T-helper 9 cell (primary cell): Measurements from ENCODE around the gene HDAC2.

Experiments used
- DNase-seq: peaks from one replicate; pipeline ENCODE4 v3.0.0-alpha.2; 2020

HDAC2 gene

GRCh38 chr6:113907102-113907815 is 63.7 kb downstream of the HDAC2 start:
- DNase-seq = no peak

DNA sequence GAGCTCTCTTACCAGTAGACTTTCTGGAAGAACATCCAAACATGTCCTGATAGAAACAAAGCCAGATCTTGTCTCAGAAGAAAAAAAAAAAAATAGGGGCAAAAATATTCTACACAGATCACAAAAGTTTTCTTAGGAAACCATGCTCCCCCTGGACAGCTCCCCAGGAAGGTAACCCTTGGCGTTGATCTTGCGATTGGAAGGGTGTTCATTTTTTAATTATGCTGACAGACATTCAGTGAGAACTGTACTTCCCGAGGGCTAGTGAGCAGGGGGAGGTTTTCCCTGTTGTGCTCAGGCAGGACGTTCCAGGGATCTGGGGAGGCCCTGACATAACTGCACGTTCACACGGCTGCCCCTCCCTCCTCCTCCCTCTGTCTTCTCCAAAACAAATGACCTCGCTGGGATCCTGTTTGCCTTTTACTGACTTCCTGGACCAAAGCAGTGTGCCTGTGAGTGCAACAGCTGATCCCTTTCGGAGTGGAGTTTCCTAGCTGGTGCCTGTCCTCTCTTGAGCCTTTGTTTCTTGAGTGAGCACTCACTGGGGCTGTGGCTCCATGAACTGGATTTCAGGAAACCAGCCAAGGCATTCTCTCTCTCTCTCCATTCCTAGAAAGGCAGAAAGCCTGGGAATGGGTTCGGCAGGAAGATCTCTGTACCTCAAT is 67.2 kb downstream of the HDAC2 start:
- no peak for DNase-seq

DNA sequence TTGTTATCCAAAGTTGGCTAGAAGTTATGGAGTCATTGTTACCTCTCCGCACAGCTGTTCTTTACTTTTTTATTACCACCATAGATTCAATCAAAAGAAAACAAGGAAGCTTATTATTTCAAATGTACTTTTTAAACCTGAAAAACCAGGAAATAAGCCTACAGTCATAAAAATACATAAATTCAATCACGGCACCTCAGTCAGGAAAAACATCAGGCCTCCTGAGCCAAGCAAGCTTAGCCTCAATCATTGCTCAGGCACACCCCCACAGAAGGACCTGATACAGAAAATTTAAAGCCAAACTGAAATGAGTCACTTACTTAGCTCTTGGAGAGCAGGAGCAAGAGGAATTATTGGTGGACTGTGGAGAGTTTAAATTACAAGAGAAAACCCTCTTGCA is 69.5 kb downstream of the HDAC2 start:
- no peak for DNase-seq

GRCh38 chr6:113894712-113895674 is 76.0 kb downstream of the HDAC2 start:
- no peak for DNase-seq

DNA sequence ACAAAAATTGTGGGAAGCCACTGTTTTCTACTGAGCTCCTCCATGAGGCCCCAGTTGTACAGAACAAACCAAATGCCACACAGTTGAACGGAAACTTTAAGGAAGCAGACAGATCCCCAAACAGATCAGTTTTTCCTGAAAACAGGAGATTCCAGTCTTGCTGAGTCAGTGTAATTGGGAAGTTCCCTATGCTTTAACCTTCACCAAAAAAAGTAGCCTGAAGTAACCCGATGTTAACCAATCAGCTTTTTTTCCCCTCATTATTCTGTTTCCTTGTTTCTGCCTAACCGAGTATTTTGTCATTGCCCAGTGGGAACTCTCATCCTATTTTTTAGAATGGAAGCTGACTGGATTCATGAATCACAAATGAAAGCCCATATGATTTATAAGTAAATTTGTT is 77.1 kb downstream of the HDAC2 start:
- DNase-seq = no peak

GRCh38 chr6:113893451-113893850 is 77.5 kb downstream of the HDAC2 start:
- DNase-seq = no peak

DNA sequence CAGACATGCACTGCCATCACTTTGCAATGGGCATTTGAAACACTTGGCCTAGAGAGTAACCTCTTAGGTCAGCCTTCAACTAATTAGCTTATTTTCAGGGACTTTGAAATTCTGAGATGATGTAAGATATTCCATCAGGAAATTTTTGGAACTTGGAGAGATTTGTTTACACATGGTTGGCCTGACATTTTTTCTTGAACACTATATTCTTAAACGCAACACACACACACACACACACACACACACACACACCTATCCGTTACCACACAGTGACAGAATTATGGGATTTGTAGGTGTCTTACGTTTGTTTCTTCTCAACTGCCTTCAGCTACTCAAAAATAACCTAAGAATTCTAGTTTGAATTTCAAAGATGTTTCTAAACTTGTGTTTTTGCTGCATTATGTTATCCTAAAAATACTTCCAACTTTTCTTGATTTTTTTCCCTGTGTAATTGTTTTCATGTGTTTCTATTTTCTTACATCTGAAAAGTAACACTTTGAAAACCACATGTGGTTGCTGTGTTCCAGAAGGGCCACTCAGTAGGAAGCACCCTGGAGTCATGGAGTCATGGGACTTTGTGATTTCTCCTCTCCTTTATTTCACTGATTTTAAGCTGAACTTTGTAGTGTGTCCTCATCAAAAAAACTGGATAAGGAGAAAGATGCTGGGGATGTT is 81.9 kb downstream of the HDAC2 start:
- DNase-seq = no peak

- no peak for DNase-seq
These were observed 82.5 kb downstream of the HDAC2 start for GRCh38 chr6:113888493-113888892.

- DNase-seq = no peak
These were observed 84.4 kb downstream of the HDAC2 start for GRCh38 chr6:113886512-113886911.

DNA sequence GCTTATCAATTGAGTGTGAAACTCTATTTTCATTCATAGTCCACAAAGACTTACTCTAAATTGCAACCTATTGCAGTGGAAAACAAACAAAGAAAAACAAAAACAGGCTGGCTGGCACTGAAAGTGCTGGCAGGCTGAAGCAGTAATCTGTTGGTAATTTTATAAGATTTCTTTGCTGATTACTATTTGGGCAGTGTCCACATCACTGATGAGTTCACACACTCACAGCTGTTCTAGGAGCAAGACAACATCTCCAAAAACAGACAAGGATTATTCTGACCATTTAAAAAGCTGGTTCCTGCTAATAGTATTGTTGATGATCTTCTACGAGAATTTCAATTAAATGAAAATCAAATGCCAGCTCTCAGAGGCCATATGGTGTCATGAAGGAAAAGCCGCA is 86.9 kb downstream of the HDAC2 start:
- DNase-seq = no peak
